Endothelial cell of umbilical vein (primary cell): Measurements from ENCODE around the gene EFNA2. TPM values are rescaled to one million over a fixed set of nuclear protein-coding genes. Genes with fewer than 3 reads are reported as not detected.
A peak's percentile ranks its signal among the peaks of the same experiment; 100 is the strongest.

Experiments used
- BruUV-seq: library from RNA; stranded (reverse); fragments of 400-500 nt; replicated peaks from 2 replicates; lab custom pipeline; 2021; lab: Mats Ljungman, UMichigan
- CTCF ChIA-PET: fragments of 300-600, 350-600 bp; sonication (Branson Sonifier 250); formaldehyde crosslinking; loops from one replicate; lab custom pipeline; 2021; ENCODE audit warnings: antibody characterized with exemption, inconsistent platforms; lab: Charles Lee
- POLR2A ChIA-PET: fragments of 300-600, 350-600 bp; sonication (Branson Sonifier 250); formaldehyde crosslinking; loops from one replicate; lab custom pipeline; 2021; ENCODE audit warnings: antibody characterized with exemption, inconsistent platforms; lab: Charles Lee
- DNase-seq: peaks from one replicate; pipeline ENCODE4 v3.0.0-alpha.2; 2011; ENCODE audit warnings: low read depth, low spot score
- FAIRE-seq: peaks from 2 replicates; lab custom pipeline; 2011; peaks lifted over from hg19 to GRCh38; lab: Jason Lieb, UNC
- H2AFZ ChIP-seq: 2 replicates; pipeline ENCODE4 v1.6.0; 2012; ENCODE audit warnings: low read depth, low read length, control low read depth, inconsistent platforms
- H3K27ac ChIP-seq: 2 replicates; pipeline ENCODE4 v1.5.1; 2011; ENCODE audit warnings: low read depth, mild to moderate bottlenecking, control low read depth, low read length, moderate library complexity; ENCODE audit not compliant: insufficient read depth
- H3K27me3 ChIP-seq, 2 experiments: 2 replicates each; pipeline versions ENCODE4 v1.6.0 to v1.6.1; 2011; ENCODE audit warnings: low read length in 2 of 2, mixed read lengths in 1 of 2; ENCODE audit not compliant: control insufficient read depth in 2 of 2, insufficient read depth in 2 of 2
- H3K36me3 ChIP-seq, 2 experiments: 2 replicates in 1 of 2; 3 replicates in 1 of 2; pipeline ENCODE4 v1.5.1; 2011; ENCODE audit warnings: low read length in 2 of 2, mild to moderate bottlenecking in 1 of 2, moderate library complexity in 1 of 2; ENCODE audit not compliant: control insufficient read depth in 2 of 2, insufficient read depth in 2 of 2; ENCODE audit errors: extremely low read depth in 1 of 2
- H3K4me1 ChIP-seq: 3 replicates; pipeline ENCODE4 v1.5.1; 2011; ENCODE audit warnings: mild to moderate bottlenecking, low read length; ENCODE audit not compliant: control insufficient read depth, insufficient read depth; ENCODE audit errors: extremely low read depth
- H3K4me2 ChIP-seq: 2 replicates; pipeline ENCODE4 v1.6.1; 2011; ENCODE audit warnings: low read length, control low read depth, mixed read lengths; ENCODE audit not compliant: insufficient read depth
- H3K4me3 ChIP-seq, 3 experiments: fragments of 200-600 bp in 1 of 3; sonication (generic), shearing (Covaris generic) in 1 of 3; replicated peaks in 1 of 3; 2 replicates each; pipeline ENCODE4 v1.5.1; 2011 to 2016; ENCODE audit warnings: control low read depth in 3 of 3, low read length in 3 of 3, mild to moderate bottlenecking in 2 of 3, inconsistent platforms in 1 of 3, low read depth in 1 of 3, moderate library complexity in 1 of 3; ENCODE audit not compliant: insufficient read depth in 1 of 3
- H3K79me2 ChIP-seq: 2 replicates; pipeline ENCODE4 v1.6.0; 2012; ENCODE audit warnings: low read length, inconsistent platforms; ENCODE audit not compliant: control insufficient read depth, insufficient read depth
- H3K9ac ChIP-seq: replicated peaks from 2 replicates; pipeline ENCODE3; 2011; ENCODE audit warnings: low read length, control low read depth; ENCODE audit not compliant: insufficient read depth; ENCODE audit errors: extremely low read depth
- H3K9me1 ChIP-seq: replicated peaks from 3 replicates; pipeline ENCODE4 v1.6.0; 2011; ENCODE audit warnings: mild to moderate bottlenecking, low read length; ENCODE audit not compliant: control insufficient read depth, insufficient read depth; ENCODE audit errors: extremely low read depth
- H3K9me3 ChIP-seq: replicated peaks from 2 replicates; pipeline ENCODE4 v1.5.1; 2012; ENCODE audit warnings: low read length, inconsistent platforms; ENCODE audit not compliant: control insufficient read depth, insufficient read depth
- H4K20me1 ChIP-seq: replicated peaks from 2 replicates; pipeline ENCODE3; 2011; ENCODE audit warnings: mild to moderate bottlenecking, low read length; ENCODE audit not compliant: control insufficient read depth, insufficient read depth; ENCODE audit errors: extremely low read depth
- EZH2 ChIP-seq: IDR thresholded peaks from 2 replicates; pipeline ENCODE4 v1.6.1; 2012; ENCODE audit warnings: borderline replicate concordance, low read depth, mild to moderate bottlenecking, moderate library complexity, low read length, inconsistent platforms; ENCODE audit not compliant: severe bottlenecking
- FOS ChIP-seq: IDR thresholded peaks from 2 replicates; pipeline ENCODE4 v1.6.1; 2011; ENCODE audit warnings: mild to moderate bottlenecking, low read length, moderate library complexity, borderline replicate concordance; ENCODE audit not compliant: insufficient read depth
- GATA2 ChIP-seq: IDR thresholded peaks from 2 replicates; pipeline ENCODE4 v1.7.0; 2011; ENCODE audit warnings: low read depth, mild to moderate bottlenecking, moderate library complexity, mixed read lengths, low read length; ENCODE audit not compliant: insufficient read length, insufficient read depth
- JUN ChIP-seq: IDR thresholded peaks from 2 replicates; pipeline ENCODE4 v1.6.1; 2011; ENCODE audit warnings: borderline replicate concordance, low read depth; ENCODE audit not compliant: insufficient read length, insufficient read depth
- MAX ChIP-seq: IDR thresholded peaks from 2 replicates; pipeline ENCODE4 v1.6.1; 2011; ENCODE audit not compliant: insufficient read depth, insufficient read length
- MYC ChIP-seq: IDR thresholded peaks from one replicate; pipeline ENCODE4 v1.6.1; 2011; ENCODE audit warnings: mild to moderate bottlenecking, low read depth, low read length
- POLR2A ChIP-seq: IDR thresholded peaks from 2 replicates; pipeline ENCODE4 v1.6.1; 2012; ENCODE audit warnings: low read depth, mild to moderate bottlenecking, control low read depth, low read length
- POLR2AphosphoS5 ChIP-seq: IDR thresholded peaks from 2 replicates; pipeline ENCODE4 v1.6.1; 2012; ENCODE audit warnings: low read depth, mild to moderate bottlenecking, control low read depth, low read length, moderate library complexity; ENCODE audit not compliant: insufficient read depth
- dilution Hi-C: fragments of 300-500 bp; cut with MboI; formaldehyde crosslinking; loops from one replicate; pipeline ENCODE4 v1.15.0; 2019; ENCODE audit warnings: low sequenced_read_pairs; ENCODE audit not compliant: extremely low pct_ligation_motif_present
- intact Hi-C: fragments of 100-400 bp; cut with micrococcal nuclease; formaldehyde crosslinking; loops from one replicate; pipeline ENCODE4 v1.10.0; 2022
- polyA plus RNA-seq, 4 experiments: library from polyadenylated mRNA; depleted of rRNA in 3 of 4; stranded (reverse) in 3 of 4; unstranded in 1 of 4; fragments of >200 nt; gene quantifications; 2 replicates each; pipeline versions ENCODE4 v1.2.1 to v1.2.3, GENCODE V29; 2011 to 2012; ENCODE audit warnings: missing spikeins in 1 of 4
- total RNA-seq: library from RNA; stranded (reverse); gene quantifications from 2 replicates; pipeline ENCODE4 v1.2.3, GENCODE V29; 2021
- TF ChIP-seq, protein P1 (sequence below), 2 donors: IDR thresholded peaks; 1 replicate in 1 of 2; 2 replicates in 1 of 2; pipeline ENCODE4 v1.5.1; 2011; ENCODE audit warnings: low read length in 2 of 2, mild to moderate bottlenecking in 2 of 2, moderate library complexity in 2 of 2, control low read depth in 1 of 2, inconsistent platforms in 1 of 2, low read depth in 1 of 2; ENCODE audit not compliant: insufficient read depth in 1 of 2; ENCODE audit errors: extremely low read depth in 1 of 2

Gene EFNA2
- total and polyA plus RNA-seq, 2 donors (not counting 3 experiments of a cell fraction or from before 2014, with no cell fraction given): 0.52 to 1.1 TPM

DNA sequence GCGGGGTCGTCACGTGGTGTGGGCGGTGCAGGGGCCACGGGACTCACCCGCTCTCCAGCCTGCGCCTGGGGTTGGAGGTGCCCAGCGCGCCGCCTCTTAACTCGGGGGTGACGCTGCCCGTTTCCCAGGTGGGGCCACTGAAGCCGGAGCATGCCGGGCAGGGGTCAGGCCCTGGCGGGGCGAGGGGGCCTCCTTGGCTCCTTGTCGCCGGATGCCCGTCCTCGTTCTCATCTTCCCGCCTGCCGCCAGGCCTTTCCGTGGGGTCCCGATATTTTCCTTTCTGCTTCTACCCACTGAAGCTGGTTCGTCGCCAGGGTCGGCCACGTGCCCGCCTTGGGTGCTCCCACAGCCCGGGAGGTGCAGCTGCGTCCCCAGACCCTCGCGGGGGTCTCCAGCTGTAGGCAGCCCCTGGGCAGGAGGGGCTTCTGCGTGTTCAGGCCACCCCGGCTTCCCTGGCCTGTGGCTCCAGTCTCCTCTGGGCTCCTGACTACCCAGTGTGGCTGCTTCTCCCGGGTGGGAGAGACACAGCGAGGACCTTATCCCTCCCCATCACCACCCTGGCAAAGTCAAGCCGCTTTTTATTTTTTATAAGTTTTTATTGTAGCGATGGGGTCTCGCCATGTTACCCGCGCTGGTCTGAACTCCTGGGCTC, 9.6 kb upstream of the EFNA2 start:
- POLR2A ChIA-PET: no interaction called here
- CTCF ChIA-PET: interaction anchor here (1.0 to 1.7 kb wide), 3 partner anchors 10 to 167 kb away, joined by 3 to 18 read pairs (median 9); no protein-coding TSS in a partner anchor
- no peak for TF ChIP-seq FOS
- TF ChIP-seq MYC: no peak
- no peak for TF ChIP-seq POLR2A
- no peak for TF ChIP-seq MAX
- no peak for TF ChIP-seq POLR2AphosphoS5
- Histone ChIP-seq H3K9me3 (no peaks in the 10 kb centered on the region), H3K79me2 (peaks cover 32% of the 10 kb centered on the region), H3K9ac (peak overlapping the region; percentile 70), H3K4me3 (peak overlapping the region; percentile 9 to 78 (median 53)), H3K9me1 (no peaks in the 10 kb centered on the region), H4K20me1 (no peaks in the 10 kb centered on the region), H3K4me2 (peak overlapping the region; percentile 74), H3K4me1 (peaks cover 22% of the 10 kb centered on the region), H3K27me3 (no peaks in the 10 kb centered on the region), H3K36me3 (peaks cover 21 to 36% of the 10 kb centered on the region in 2 experiments), H2AFZ (peak overlapping the region; percentile 72), H3K27ac (peak overlapping the region; percentile 62)
- BruUV-seq: TSS peak; percentile 1
- DNase-seq: no peak
- dilution Hi-C loops (no loop called here), intact Hi-C loops (no loop called here)
- FAIRE-seq: no peak

- Histone ChIP-seq H3K9me3 (no peaks in the 10 kb centered on the region), H2AFZ (no peak overlapping the region), H3K9ac (peak overlapping the region; percentile 70), H3K9me1 (no peaks in the 10 kb centered on the region), H3K4me1 (peaks cover 20% of the 10 kb centered on the region), H3K27ac (peak overlapping the region; percentile 62), H3K36me3 (peaks cover 20 to 32% of the 10 kb centered on the region in 2 experiments), H3K4me3 (no peak overlapping the region), H3K27me3 (no peaks in the 10 kb centered on the region), H3K4me2 (peak overlapping the region; percentile 74), H3K79me2 (peaks cover 27% of the 10 kb centered on the region), H4K20me1 (no peaks in the 10 kb centered on the region)
- FAIRE-seq (no peak), DNase-seq (no peak)
- TF ChIP-seq, protein P1, sequence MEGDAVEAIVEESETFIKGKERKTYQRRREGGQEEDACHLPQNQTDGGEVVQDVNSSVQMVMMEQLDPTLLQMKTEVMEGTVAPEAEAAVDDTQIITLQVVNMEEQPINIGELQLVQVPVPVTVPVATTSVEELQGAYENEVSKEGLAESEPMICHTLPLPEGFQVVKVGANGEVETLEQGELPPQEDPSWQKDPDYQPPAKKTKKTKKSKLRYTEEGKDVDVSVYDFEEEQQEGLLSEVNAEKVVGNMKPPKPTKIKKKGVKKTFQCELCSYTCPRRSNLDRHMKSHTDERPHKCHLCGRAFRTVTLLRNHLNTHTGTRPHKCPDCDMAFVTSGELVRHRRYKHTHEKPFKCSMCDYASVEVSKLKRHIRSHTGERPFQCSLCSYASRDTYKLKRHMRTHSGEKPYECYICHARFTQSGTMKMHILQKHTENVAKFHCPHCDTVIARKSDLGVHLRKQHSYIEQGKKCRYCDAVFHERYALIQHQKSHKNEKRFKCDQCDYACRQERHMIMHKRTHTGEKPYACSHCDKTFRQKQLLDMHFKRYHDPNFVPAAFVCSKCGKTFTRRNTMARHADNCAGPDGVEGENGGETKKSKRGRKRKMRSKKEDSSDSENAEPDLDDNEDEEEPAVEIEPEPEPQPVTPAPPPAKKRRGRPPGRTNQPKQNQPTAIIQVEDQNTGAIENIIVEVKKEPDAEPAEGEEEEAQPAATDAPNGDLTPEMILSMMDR (IDR thresholded peaks at IDR 0.05; ENCODE audit: extremely low read depth in 1 of 2, insufficient read depth in 1 of 2, low read depth in 1 of 2, low read length in 2 of 2): no peak
- TF ChIP-seq MYC (no peak), FOS (no peak), POLR2AphosphoS5 (no peak), JUN (no peak), GATA2 (no peak), MAX (no peak), EZH2 (no peak), POLR2A (no peak)
- CTCF ChIA-PET: interaction anchor here (1.7 kb wide), 1 partner anchor 32 kb away, joined by 18 read pairs; no protein-coding TSS in a partner anchor
- dilution Hi-C loops: no loop called here
- intact Hi-C loops: no loop called here
- no TSS peak for BruUV-seq
- POLR2A ChIA-PET: no interaction called here
Observed at GRCh38 chr19:1276628-1277022, 9.0 kb upstream of the EFNA2 start.
